HFFc6 (cell line): ENCODE results near the gene SIAH2. TPM values are rescaled to one million over a fixed set of nuclear protein-coding genes. Genes with fewer than 3 reads are reported as not detected.

Experiments
- DNase-seq: peaks from one replicate; pipeline ENCODE4 v3.0.0-alpha.2; 2018
- H3K27ac Mint-ChIP-seq: 2 replicates; pipeline ENCODE4 v1.8.0; 2020; ENCODE audit warnings: mild to moderate bottlenecking, mixed read lengths
- H3K27me3 Mint-ChIP-seq: 2 replicates; pipeline ENCODE4 v1.8.0; 2021; ENCODE audit warnings: mild to moderate bottlenecking, moderate library complexity, mixed read lengths; ENCODE audit not compliant: insufficient read depth
- H3K36me3 Mint-ChIP-seq: 2 replicates; pipeline ENCODE4 v1.8.0; 2021; ENCODE audit warnings: low read depth, mixed read lengths
- H3K4me1 Mint-ChIP-seq: 2 replicates; pipeline ENCODE4 v1.8.0; 2020; ENCODE audit warnings: low read depth, mixed read lengths
- H3K4me3 Mint-ChIP-seq: 2 replicates; pipeline ENCODE4 v1.8.0; 2020; ENCODE audit warnings: mild to moderate bottlenecking, moderate library complexity, mixed read lengths
- H3K9me3 Mint-ChIP-seq: 2 replicates; pipeline ENCODE4 v1.8.0; 2020; ENCODE audit warnings: mild to moderate bottlenecking, mixed read lengths
- CTCF ChIP-seq: fragments of 200-600 bp; sonication (generic); IDR thresholded peaks from 2 replicates; pipeline ENCODE4 v1.5.0; 2021; ENCODE audit warnings: antibody characterized with exemption, mild to moderate bottlenecking
- total RNA-seq, 6 experiments: library from RNA; stranded (reverse); fragmentation: NEBNext Ultra II Directional; extraction: Animal tissue kit (Norgen Biotek cat#: 25700); gene quantifications; 2 replicates in 1 of 6; 3 replicates in 5 of 6; pipeline ENCODE4 v1.2.3, GENCODE V29; 2021

The SIAH2 gene
- total RNA-seq, 6 experiments from 2014 or later = 14.6 to 18.2 (median 15.9) TPM

- H3K36me3 Mint-ChIP-seq = peaks cover 5% of the 10 kb centered on the region
- TF ChIP-seq CTCF = peak; percentile 25; the same call in 1 of the 2 replicates
- no peak for DNase-seq
- H3K9me3 Mint-ChIP-seq = no peaks in the 10 kb centered on the region
- H3K27ac Mint-ChIP-seq = peak overlapping the region; percentile 93
- H3K4me3 Mint-ChIP-seq = peak overlapping the region; percentile 97
- no peaks in the 10 kb centered on the region; the same call in 1 of the 2 replicates for H3K27me3 Mint-ChIP-seq
- H3K4me1 Mint-ChIP-seq = peaks cover 58% of the 10 kb centered on the region
These were observed 2.4 kb downstream of the SIAH2 start for GRCh38 chr3:150760431-150761200.

DNA sequence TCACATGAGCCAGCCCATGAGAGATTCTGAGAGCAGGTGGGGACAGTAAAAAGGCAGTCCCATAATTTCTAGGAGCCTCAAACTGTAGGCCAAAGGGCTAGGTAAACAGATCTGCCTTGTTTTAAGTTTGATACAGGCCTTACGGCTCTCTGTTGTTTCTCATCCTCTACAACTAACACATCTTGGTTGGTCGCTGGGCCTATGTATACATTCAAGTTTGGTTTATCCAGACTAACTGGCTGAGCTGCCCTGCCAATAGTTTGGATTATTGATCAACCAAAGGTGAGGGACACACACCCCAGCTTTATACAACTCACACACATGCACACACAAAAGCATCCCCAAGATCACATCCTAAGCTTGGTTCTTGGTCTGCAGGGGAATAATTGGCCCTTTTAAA lies 3.0 kb downstream of the SIAH2 start:
- DNase-seq = no peak
- peaks cover 58% of the 10 kb centered on the region for H3K4me1 Mint-ChIP-seq
- peak overlapping the region; percentile 97 for H3K4me3 Mint-ChIP-seq
- H3K36me3 Mint-ChIP-seq = peaks cover 5% of the 10 kb centered on the region
- H3K27ac Mint-ChIP-seq = peak overlapping the region; percentile 93
- H3K9me3 Mint-ChIP-seq = no peaks in the 10 kb centered on the region
- no peak for TF ChIP-seq CTCF
- no peaks in the 10 kb centered on the region; the same call in 1 of the 2 replicates for H3K27me3 Mint-ChIP-seq

- peaks cover 5% of the 10 kb centered on the region for H3K36me3 Mint-ChIP-seq
- no peaks in the 10 kb centered on the region for H3K9me3 Mint-ChIP-seq
- no peak for TF ChIP-seq CTCF
- H3K4me1 Mint-ChIP-seq = peaks cover 52% of the 10 kb centered on the region
- no peaks in the 10 kb centered on the region; the same call in 1 of the 2 replicates for H3K27me3 Mint-ChIP-seq
- no peak for DNase-seq
- peak overlapping the region; percentile 97 for H3K4me3 Mint-ChIP-seq
- peak overlapping the region; percentile 93; the same call in 1 of the 2 replicates for H3K27ac Mint-ChIP-seq
These were observed 3.6 kb downstream of the SIAH2 start for GRCh38 chr3:150759319-150759718.

GRCh38 chr3:150757768-150758167 lies 5.2 kb downstream of the SIAH2 start:
- no peaks in the 10 kb centered on the region for H3K27me3 Mint-ChIP-seq
- H3K27ac Mint-ChIP-seq = peak overlapping the region; percentile 50; the same call in 1 of the 2 replicates
- H3K4me3 Mint-ChIP-seq = no peak overlapping the region
- no peak for TF ChIP-seq CTCF
- no peaks in the 10 kb centered on the region for H3K9me3 Mint-ChIP-seq
- peaks cover 46% of the 10 kb centered on the region for H3K4me1 Mint-ChIP-seq
- DNase-seq = no peak
- peaks cover 10% of the 10 kb centered on the region for H3K36me3 Mint-ChIP-seq

- Mint-ChIP-seq H3K4me3 (no peak overlapping the region), H3K27ac (no peak overlapping the region), H3K27me3 (no peaks in the 10 kb centered on the region), H3K9me3 (no peaks in the 10 kb centered on the region), H3K36me3 (peaks cover 14% of the 10 kb centered on the region), H3K4me1 (peaks cover 46% of the 10 kb centered on the region)
- TF ChIP-seq CTCF = no peak
- DNase-seq = no peak
These were observed 5.6 kb downstream of the SIAH2 start for GRCh38 chr3:150757364-150757763.
